PC-3 (cell line): Measurements from ENCODE around the gene PRLR.

ENCODE experiments used
- EZH2 ChIP-seq: fragments of 300-600 bp; sonication (generic); IDR thresholded peaks from one replicate; pipeline ENCODE4 v1.6.1; 2017; ENCODE audit warnings: antibody characterized with exemption, mild to moderate bottlenecking, low read length; ENCODE audit not compliant: unreplicated experiment
- EZH2phosphoT487 ChIP-seq: fragments of 300-600 bp; sonication (generic); IDR thresholded peaks from 2 replicates; pipeline ENCODE4 v1.6.1; 2018; ENCODE audit warnings: mild to moderate bottlenecking, antibody characterized with exemption, low read length, borderline replicate concordance
- TF ChIP-seq, protein P1 (sequence below): fragments of 300-600 bp; sonication (generic); conservative IDR thresholded peaks from 2 replicates; pipeline ENCODE4 v1.5.1; 2017; ENCODE audit warnings: antibody characterized with exemption, low read depth, mild to moderate bottlenecking, low read length

DNA sequence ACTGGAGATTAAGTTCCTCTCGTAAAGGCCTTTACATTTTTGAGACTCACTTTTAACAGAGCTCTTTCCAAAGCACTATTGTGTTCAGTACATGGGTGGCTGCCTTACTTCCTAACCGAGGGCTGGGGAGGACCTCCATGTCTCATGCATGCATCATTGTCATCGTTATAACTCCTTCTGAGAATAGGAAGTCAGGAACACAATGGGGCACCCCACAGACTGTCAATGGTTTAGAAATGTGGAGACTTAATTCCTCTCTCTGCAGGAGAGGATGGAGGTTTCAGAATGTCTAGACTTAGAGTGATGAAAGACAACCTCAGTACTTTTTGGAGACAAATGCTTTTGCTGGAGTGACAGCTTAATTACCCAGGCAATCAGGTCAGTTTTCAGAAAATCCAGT is 83.9 kb downstream of the PRLR start:
- TF ChIP-seq, protein P1, sequence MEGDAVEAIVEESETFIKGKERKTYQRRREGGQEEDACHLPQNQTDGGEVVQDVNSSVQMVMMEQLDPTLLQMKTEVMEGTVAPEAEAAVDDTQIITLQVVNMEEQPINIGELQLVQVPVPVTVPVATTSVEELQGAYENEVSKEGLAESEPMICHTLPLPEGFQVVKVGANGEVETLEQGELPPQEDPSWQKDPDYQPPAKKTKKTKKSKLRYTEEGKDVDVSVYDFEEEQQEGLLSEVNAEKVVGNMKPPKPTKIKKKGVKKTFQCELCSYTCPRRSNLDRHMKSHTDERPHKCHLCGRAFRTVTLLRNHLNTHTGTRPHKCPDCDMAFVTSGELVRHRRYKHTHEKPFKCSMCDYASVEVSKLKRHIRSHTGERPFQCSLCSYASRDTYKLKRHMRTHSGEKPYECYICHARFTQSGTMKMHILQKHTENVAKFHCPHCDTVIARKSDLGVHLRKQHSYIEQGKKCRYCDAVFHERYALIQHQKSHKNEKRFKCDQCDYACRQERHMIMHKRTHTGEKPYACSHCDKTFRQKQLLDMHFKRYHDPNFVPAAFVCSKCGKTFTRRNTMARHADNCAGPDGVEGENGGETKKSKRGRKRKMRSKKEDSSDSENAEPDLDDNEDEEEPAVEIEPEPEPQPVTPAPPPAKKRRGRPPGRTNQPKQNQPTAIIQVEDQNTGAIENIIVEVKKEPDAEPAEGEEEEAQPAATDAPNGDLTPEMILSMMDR = no peak
- no peak for TF ChIP-seq EZH2
- TF ChIP-seq EZH2phosphoT487 = no peak
